Activated CD4-positive, alpha-beta T cell treated with anti-CD3 and anti-CD28 coated beads for 36 hours (primary cell): ENCODE results near the gene HARS1. TPM values are rescaled to one million over a fixed set of nuclear protein-coding genes. Genes with fewer than 3 reads are reported as not detected.

ENCODE experiments used
- microRNA-seq: library from miRNA; unstranded; fragments of <30 nt; microRNA quantifications from one replicate; pipeline ENCODE4 v1.2.0, GENCODE V29; 2021; ENCODE audit warnings: borderline replicate concordance
- total RNA-seq, 2 experiments: library from RNA; stranded (reverse); gene quantifications; one replicate each; pipeline ENCODE4 v1.2.3, GENCODE V29; 2021

The HARS1 gene
- total RNA-seq, 2 experiments from 2014 or later, result 83.3 to 91.0 TPM

Small RNAs within 50 kb of the gene (microRNA-seq; reads per million reads assigned to microRNA genes)
- gene MIR3655, result 2.1 reads per million

Other genes starting within 250 kb of the HARS1 start
- 10 to 100 TPM; 15.8 to 17.3 TPM for gene EIF4EBP3, start 143.7 kb downstream of the HARS1 start, total RNA-seq
- gene SRA1, start 133.9 kb downstream of the HARS1 start, total RNA-seq, result 10 to 100 TPM; 33.2 to 47.3 TPM
- gene APBB3, start 126.8 kb downstream of the HARS1 start, total RNA-seq, result 10 to 100 TPM; 12.8 to 19.0 TPM
- gene SLC35A4, start 126.5 kb downstream of the HARS1 start, total RNA-seq, result 10 to 100 TPM; 61.8 to 65.4 TPM
- gene CD14, start 58.2 kb downstream of the HARS1 start, total RNA-seq, result under 1 TPM; 0.26 to 0.43 TPM
- 10 to 100 TPM; 36.5 to 36.6 TPM for gene TMCO6, start 51.9 kb downstream of the HARS1 start, total RNA-seq
- gene NDUFA2, start 43.7 kb downstream of the HARS1 start, total RNA-seq, result 10 to 100 TPM; 48.5 to 62.0 TPM
- gene IK, start 43.5 kb downstream of the HARS1 start, total RNA-seq, result 100 to 1,000 TPM in 1 of 2 experiments, 10 to 100 TPM in 1; 97.1 to 187 TPM
- gene WDR55, start 26.5 kb downstream of the HARS1 start, total RNA-seq, result 10 to 100 TPM; 25.9 to 31.7 TPM
- 1 to 10 TPM; 2.1 to 3.0 TPM for gene DND1, start 17.8 kb downstream of the HARS1 start, total RNA-seq
- gene HARS2, start 85 bp upstream of the HARS1 start, total RNA-seq, result 10 to 100 TPM; 20.9 to 28.1 TPM
- 10 to 100 TPM; 49.9 to 55.3 TPM for gene ZMAT2, start 9.1 kb upstream of the HARS1 start, total RNA-seq
- not detected for gene PCDHA1, start 94.8 kb upstream of the HARS1 start, total RNA-seq
- not detected for gene PCDHA2, start 103.5 kb upstream of the HARS1 start, total RNA-seq
- not detected for gene PCDHA3, start 109.7 kb upstream of the HARS1 start, total RNA-seq
- gene PCDHA4, start 115.7 kb upstream of the HARS1 start, total RNA-seq, result not detected
- not detected for gene PCDHA5, start 130.2 kb upstream of the HARS1 start, total RNA-seq
- gene PCDHA6, start 136.6 kb upstream of the HARS1 start, total RNA-seq, result not detected
- gene PCDHA7, start 142.9 kb upstream of the HARS1 start, total RNA-seq, result not detected
- not detected for gene PCDHA8, start 149.8 kb upstream of the HARS1 start, total RNA-seq
- not detected for gene PCDHA9, start 157.0 kb upstream of the HARS1 start, total RNA-seq
- gene PCDHA10, start 164.5 kb upstream of the HARS1 start, total RNA-seq, result not detected
- gene PCDHA11, start 177.6 kb upstream of the HARS1 start, total RNA-seq, result not detected
- not detected for gene PCDHA12, start 183.9 kb upstream of the HARS1 start, total RNA-seq
- gene PCDHA13, start 190.8 kb upstream of the HARS1 start, total RNA-seq, result not detected
- gene PCDHAC1, start 234.9 kb upstream of the HARS1 start, total RNA-seq, result not detected